Hypothalamus (tissue), 51 donors: ENCODE data around the gene SPACA4.
A peak's percentile ranks its signal among the peaks of the same experiment; 100 is the strongest.

Source experiments
- DNase-seq, 51 donors: peaks; one replicate each; lab custom pipeline; 2025; lab: John Stamatoyannopoulos, UW

The SPACA4 gene

GRCh38 chr19:48646001-48646721, 39.6 kb downstream of the SPACA4 start, which contains the start of gene CA11:
CA11 (minus strand) TSS chr19:48646187; CDS start chr19:48645632, 555 bp downstream.
- peak; percentile 67 to 97 (median 86) for DNase-seq

- no peak for DNase-seq
Observed at GRCh38 chr19:48646722-48647216, 40.2 kb downstream of the SPACA4 start.

- no peak for DNase-seq
Observed at GRCh38 chr19:48648134-48648533, 41.6 kb downstream of the SPACA4 start.

- DNase-seq = no peak
Observed at GRCh38 chr19:48650974-48651682, 44.6 kb downstream of the SPACA4 start.

GRCh38 chr19:48651683-48652048, 45.1 kb downstream of the SPACA4 start:
- DNase-seq = no peak

- no peak for DNase-seq
Observed at GRCh38 chr19:48654299-48655059, 47.9 kb downstream of the SPACA4 start.

- peak in 1 of 51 donors; percentile 20 for DNase-seq
Observed at GRCh38 chr19:48656840-48657474, 50.4 kb downstream of the SPACA4 start.
